HG03064 (cell line): ENCODE results near the gene SIT1.
"Not testable (repeated sequence)": the region's sequence is repeated elsewhere in the genome, so short reads cannot be mapped to it uniquely, and the experiment has no call there.

Experiments used
- ATAC-seq: cut with Tn5 transposase; IDR thresholded peaks from one replicate; pipeline ENCODE4 v1.9.1; 2021; ENCODE audit warnings: low read depth; ENCODE audit not compliant: unreplicated experiment

Gene SIT1

DNA sequence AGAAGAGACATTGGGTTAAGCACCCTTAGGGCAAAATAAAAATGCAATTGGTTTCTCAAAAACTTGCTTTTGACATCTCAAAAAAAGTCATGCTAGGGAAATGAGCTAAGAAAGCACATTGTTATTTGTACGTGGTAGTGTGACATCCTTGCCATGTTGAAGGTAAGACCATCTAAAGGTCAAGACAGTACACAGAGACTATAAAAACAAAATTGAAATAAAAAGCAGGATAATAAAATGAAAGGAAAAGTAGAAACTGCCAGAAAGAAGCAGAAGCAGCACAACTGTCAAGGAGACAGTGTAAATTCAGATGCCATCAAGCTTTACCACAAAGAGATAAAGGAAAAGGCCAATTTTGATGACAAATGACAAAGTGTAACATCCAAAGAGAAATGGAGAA lies 11.5 kb downstream of the SIT1 start:
- not testable (repeated sequence) for ATAC-seq

DNA sequence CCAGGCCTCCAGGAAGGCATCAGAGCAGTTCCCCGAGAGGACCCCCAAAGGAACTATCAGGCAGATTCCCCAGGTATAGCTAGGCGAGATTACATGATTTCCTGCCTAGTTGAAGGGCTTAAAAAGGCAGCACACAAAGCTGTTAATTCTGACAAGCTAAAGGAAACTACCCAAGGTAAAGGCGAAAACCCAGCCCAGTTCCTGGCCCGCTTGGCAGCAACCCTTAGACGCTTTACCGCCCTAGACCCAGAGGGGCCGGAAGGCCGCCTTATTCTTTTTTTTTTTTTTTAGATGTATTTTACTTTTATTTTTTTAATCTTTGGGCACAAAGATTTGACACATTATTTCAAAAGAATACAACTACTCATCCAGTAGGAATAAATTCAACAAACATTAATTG lies 12.0 kb downstream of the SIT1 start:
- not testable (repeated sequence) for ATAC-seq

DNA sequence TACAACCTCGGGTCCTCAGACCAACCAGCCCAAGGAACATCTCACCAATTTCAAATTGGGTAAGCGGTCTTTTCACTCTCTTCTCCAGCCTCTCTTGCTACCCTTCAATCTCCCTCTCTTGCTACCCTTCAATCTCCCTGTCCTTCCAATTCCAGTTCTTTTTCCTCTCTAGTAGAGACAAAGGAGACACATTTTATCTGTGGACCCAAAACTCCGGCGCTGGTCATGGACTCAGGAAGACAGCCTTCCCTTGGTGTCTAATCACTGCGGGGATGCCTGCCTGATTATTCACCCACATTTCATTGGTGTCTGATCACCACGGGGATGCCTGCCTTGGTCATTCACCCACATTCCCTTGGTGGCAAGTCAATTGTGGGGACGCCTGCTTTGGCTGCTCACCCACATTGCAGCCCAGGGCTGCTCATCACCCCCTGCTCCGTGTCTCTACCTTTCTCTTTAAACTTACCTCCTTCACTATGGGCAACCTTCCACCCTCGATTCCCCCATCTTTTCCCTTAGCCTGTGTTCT lies 13.2 kb downstream of the SIT1 start:
- ATAC-seq, result not testable (repeated sequence)

DNA sequence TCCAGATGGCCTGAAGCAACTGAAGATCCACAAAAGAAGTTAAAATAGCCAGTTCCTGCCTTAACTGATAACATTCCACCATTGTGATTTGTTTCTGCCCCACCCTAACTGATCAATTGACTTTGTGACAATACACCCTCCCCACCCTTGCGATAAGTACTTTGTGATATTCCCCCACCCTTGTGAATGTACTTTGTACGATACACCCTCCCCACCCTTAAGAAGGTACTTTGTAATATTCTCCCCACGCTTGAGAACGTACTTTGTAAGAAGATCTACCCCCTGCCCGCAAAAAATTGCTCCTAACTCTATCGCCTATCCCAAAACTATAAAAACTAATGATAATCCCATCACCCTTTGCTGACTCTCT lies 13.9 kb downstream of the SIT1 start:
- ATAC-seq, result not testable (repeated sequence)

DNA sequence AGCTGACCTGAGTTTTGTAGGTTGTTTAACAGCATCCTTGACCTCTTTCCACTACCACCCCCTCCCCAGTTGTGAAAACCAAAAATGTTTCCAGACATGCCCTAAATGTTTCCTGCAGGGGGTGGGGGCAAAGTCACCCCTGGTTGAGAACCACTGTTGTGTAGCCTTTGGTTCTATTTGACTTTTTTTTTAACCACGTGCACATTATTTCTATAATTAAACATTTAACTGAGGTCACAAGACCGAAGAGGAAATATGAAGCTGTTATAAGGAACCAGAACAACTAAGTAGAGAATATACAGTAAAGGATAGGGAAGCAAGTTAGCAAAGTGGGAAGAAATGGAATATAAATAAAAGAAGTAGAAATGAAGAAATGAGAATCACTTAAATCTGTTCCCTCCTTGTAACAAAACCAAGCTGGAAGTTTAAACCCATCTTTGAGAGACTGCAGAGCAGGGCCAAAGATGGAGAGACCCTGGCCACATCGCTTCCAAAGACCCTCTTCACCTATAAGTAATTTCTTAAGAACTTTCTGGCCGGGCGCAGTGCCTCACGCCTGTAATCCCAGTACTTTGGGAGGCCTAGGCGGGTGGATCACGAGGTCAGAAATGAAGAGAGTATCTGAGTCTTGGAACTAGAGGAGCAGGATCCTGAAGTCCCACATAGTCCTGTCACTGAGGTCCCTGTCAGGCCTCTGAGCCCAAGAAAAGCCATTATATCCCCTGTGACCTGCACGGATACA lies 14.4 kb downstream of the SIT1 start:
- ATAC-seq, result no peak

DNA sequence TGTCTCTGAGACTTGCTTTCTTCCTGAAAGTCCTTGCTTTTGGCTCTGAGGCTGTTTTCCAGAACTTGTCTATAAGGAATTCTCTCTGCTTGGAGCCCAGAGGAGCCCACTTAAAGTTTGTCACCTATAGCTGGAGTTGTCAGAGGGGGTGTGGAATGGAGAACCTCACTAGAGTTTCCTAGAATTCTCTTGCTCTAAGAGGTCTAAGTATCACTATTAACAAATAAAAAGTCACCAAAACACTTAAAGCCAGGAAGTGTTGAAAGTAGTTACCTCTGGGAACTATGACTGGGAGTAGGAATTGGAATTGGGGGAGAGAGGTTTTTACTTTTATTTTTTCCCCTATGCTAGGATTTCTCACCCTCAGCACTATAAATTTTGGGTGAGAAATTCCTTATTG lies 15.0 kb downstream of the SIT1 start:
- ATAC-seq, result no peak

DNA sequence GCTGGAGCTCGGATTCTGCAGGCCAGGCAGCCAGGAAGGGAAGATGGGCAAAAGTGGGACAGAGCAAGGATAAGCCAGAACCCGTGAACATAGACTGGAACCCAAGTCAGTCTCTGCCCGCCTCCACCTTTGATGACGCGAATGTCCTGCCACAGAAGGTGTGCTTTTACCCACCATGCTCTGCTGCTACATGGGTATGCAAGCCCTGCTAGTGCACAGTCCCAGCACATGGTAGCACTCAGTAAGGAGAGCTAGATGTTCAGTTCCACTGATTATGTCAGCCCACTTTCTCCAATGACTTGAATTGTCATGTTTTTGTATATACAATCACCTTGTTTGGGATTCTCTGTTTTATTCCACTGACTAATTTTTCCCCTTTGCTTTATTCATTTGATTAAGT lies 21.1 kb downstream of the SIT1 start:
- ATAC-seq, result no peak

DNA sequence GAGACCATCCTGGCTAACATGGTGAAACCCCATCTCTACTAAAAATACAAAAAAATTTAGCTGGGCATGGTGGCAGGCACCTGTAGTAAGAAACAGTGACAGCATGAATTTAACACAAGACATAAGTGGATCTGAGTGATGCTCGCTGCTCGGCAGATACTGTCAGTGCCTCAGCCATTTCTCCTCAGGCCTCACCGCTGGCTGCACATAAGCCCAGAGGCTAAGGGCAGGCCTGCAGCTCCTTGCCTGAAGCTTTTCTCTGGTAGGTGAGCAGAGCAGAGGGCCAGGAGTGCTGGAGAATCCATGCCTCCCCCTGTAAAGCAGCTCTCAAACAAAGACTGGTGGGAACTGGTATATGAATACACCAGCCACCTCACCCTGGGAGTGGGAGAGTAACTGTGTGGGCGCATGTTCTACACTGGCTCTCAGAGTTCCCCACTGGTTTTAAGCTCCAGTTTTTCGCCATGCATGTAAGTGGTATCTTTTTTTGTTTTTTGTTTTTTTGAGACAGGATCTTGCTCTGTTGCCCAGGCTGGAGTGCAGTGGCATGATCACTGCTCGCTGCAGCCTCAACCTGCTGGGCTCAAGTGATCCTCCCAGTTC lies 22.2 kb downstream of the SIT1 start:
- ATAC-seq, result no peak

DNA sequence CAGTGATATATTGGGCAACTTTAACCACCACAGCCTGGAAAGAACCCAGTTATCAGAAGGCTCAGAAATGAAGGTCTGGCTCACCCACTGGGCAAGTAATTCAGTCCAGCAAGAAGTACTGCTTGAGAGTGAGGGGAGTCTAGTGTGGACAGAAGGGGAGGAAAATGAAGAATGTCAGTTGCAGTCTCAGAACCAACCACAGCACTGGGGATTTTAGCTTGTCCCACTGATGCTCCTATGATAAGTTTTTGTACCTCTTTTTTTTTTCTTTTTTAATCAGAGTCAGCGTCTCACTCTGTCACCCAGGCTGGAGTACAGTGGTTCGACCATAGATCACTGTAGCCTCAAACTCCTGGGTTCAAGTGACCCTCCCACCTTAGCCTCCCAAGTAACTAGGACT lies 23.2 kb downstream of the SIT1 start:
- no peak for ATAC-seq

DNA sequence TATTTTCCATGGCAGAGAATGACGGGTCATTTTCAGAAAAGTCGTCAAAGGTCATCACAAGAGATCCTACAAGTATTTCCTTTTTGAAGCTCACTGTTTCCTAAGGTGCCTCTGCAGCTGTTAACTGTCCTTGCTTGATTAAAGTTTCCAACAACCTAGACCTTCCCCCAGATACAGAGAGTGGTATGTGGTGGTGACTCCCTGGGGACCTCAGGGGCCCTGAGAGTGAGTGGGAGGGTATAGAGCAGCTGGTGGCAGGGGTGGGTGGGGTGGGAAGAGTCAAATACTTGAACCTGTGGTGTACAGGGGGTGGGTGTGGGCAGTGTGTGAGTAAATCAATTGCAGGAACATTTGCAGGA lies 31.0 kb downstream of the SIT1 start:
- peak; percentile 64 for ATAC-seq

DNA sequence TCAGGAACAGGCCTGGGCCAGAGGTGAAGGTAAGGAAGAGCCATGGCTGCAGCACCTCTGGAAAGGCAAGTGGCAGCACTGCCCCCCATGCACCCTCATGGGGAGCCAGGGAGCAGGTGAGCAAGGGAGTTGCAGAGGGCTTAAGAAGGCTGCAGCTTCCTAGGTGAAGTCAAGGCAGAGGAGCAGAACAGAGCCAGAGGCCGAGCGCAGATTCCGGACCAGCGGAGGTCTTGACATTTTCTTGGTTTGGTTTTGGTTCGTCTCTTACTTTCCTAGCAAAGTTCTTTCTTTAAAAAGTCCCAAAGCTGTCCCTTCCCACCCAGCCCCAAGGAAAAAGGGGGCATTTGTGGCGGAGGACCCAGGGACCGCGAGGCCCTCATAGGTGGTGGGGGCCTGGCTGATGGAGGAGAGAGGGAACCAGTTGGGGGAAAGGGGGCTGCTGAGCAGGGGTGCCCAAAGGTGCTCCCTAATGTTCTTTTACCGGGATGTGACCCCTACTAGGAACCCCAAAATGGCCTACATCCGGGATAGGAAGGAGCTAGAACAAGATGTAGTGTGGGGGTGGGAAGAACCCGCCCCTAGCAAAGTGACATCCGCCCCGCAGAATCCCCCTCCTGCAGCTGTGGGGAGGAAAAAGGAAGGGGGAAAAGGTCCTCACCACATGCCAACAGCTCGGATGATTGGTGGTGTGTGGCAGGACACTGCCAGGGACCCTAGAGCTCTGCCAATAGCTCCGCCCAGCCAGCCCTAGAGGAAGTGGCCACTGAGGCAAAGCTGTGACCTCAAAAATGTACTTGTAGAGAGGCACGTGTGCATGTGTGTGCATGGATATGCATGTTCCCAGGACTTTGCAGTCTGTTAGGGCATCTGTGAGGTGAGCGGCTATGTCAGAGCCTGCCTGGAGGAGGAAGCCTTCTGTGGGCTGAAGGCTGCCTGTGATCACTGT lies 31.6 kb downstream of the SIT1 start:
- ATAC-seq, result peak; percentile 34

DNA sequence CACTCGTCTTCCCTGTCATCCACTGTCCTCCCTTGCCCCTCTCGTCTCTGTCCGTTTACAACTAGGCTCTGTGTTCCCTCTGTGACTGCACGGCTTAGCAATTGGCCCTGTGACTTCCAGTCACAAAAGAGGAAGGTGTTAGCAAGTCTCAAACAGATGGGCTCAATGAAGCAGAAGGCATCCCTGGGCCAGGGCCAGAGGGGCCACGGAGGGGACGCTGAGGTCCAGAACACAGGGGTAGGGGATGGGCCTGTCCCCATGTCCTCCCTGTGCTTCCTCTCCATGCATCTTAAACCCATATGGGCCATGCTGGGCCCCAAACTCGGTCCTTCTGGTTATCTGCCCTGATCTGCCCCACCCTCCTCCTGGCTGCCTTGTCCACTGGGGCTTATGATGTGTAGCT lies 32.4 kb downstream of the SIT1 start, which contains the start of gene CD72:
CD72 (minus strand) TSS at position 89 of the 403 bp plus-strand sequence. CDS start 110 bp downstream, outside the sequence.
- ATAC-seq, result no peak

DNA sequence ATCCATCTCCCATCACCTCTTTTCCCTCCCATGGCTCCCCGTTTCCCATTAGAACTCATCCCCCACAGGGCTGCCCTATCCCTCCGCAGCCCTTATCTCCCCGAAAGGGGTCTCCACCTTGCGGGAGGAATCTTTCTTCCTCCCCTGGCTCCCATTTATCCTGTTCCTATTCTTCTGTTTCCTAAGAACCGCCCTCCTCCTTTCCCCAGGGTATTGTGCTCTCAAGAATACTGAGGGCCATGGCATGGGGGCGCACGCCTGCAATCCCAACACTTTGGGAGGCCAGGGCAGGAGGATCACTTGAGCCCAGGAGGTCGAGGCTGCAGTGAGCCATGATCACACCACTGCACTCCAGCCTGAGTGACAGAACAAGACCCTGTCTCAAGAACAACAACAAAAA lies 33.2 kb downstream of the SIT1 start:
- ATAC-seq, result no peak

DNA sequence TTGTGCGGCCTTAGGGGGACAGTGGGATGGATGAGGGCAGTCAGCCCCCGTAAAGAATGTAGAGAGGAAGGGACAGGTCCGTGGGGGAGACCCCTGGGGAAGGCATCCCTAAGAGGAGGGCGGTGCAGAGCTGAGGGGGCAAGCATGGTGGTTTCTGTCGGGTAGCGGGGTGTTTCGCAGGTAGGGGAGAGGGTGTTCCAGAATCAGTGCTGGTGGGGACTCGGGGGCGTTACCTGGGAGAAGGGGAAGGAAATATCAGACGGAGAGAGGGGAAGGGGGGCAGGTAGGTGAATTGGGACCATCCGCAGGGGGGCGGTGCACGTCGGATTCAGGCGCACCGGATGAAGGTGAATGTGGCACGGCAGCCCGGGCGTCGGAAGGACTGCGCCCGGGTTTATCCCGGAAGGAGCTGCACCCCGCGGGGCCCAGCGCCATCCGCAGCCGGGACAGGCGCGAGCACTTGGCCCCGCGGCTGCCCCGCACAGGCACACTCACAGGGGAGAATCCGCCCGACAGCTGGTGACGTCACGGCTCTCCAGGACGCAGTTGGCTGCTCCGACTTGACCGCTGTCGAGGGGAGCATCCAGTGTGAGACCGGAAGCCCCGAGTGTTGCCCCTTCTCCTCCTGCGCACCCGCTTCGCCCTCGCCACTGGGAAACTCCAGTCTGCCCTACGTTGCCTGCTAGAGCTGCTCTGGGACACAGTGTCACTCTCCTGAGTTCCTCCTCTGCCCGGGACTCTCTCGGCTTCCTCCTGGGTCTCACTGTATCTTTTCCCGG lies 33.9 kb downstream of the SIT1 start:
- no peak for ATAC-seq

DNA sequence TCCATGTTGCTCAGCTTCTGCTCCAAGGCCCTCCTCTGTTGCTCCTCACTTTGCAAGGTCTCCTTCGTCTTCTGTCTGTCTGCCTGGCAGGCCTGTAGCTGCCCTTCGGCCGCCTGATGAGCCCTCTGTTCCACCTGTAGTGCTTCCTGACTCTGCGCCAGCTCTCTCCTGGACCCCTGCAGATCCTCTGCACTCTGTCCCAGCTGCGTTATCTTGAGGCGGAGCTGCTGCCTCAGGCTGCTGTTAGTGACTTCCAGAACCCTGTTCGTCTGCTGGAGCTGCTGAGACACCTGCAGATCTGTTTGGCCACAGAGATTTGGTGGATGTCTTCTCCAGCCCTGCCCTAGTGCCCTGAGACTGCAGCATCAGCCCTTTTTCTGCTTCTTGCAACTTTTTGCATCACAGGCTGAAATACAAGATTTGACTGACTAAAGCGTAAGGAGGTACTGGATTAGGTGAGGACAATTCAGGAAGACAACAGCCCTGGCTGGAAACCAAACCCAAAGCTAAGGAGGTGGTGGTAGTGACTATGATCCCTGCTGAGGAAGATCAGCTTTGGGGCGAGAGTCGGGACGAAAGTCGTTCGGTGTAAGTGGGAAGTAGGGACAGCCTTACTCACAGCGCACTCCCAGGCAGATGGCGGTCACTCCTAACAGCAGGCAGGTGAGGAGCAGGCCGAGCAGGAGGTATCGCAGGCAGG lies 34.6 kb downstream of the SIT1 start:
- no peak for ATAC-seq

DNA sequence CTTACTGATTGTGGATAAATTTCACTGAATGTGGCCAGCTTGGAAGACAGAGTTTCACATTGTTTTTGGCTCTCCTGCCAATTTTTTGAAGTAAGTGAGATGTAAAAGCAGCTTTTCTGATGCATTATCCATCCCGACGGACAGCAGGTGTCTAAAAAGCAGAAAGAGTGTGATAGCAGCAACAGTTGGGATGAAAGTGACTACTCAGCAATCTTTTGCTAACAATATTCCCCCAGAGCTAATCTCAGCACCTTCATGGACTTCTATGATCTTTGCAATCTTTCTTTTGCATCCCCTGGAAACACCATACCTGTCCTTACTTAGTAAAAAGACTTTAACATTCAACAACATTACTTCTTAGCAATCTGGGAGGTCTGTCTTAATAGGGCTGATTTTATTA lies 37.9 kb downstream of the SIT1 start:
- ATAC-seq, result no peak

DNA sequence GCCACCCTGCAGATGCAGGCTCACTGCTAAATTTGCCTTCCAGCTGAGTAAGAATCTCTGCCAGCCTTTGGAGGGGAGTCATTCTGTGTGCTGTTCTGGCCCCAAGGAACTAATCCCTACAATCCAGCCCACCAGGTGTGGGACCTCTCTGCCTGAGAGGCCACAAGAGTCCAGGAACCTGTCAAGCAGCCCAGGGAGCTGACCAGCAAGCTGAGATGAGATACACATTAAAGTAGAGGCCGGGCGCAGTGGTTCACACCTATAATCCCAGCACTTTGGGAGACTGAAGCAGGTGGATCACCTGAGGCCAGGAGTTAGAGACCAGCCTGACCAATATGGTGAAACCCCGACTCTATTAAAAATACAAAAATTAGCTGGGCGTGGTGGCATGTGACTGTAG lies 38.7 kb downstream of the SIT1 start:
- ATAC-seq, result not testable (repeated sequence)

DNA sequence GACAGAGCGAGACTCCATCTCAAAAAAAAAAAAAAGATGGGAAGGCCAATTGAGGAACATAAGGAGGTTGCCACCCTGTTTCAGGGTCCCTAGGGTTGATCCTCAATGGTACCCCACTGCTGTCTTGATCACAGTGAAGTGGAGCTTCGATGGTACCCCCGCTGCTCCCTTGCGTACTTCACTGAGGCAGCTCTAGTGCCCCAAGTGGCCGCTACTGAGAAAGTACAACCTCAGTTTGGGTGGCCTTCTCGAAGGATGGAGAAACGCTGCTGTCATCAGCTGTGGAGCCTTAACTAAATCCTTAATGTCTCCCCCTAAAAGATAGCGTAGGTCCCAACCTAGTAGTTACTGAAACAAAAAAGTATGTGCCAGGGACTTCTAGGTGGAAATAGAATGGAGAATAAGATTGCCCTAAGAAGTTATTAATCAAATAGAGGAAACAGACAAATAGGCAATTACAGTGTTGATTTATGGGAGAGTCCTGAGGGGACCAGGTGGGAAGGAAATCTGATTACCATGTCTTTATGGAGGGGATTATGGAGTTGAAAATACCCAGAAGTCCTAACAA lies 39.4 kb downstream of the SIT1 start:
- no peak for ATAC-seq

DNA sequence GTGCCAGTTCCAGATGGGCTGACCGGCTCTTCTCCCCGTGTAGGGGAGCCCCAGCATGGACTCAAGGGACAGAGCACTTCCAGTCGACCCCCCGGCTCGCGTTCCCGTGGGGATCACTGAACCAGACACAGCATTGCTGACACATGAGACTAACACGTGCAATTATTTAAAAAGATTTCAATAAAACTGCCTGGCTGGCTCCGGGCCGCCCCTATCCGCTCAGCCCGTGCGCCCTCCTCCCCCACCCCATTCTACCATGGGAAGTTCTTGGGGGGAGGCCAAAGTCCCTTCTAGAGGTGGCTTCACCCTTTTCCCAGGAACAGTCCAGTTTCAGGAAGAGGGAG lies 40.9 kb downstream of the SIT1 start:
- ATAC-seq, result no peak
